RPMI7951 (cell line): ENCODE measurements around the gene ADCY7. TPM values are rescaled to one million over a fixed set of nuclear protein-coding genes. Genes with fewer than 3 reads are reported as not detected.

Experiments used
- DNase-seq: peaks from one replicate; pipeline ENCODE4 v3.0.0-alpha.2; 2012; ENCODE audit warnings: low read depth
- total RNA-seq: library from RNA; depleted of rRNA; stranded (reverse); fragments of >200 nt; shearing (Covaris generic); gene quantifications from 2 replicates; pipeline ENCODE4 v1.2.3, GENCODE V29; 2014

ADCY7 gene
- total RNA-seq, 1 experiment from 2014 or later: 24.6 TPM

DNA sequence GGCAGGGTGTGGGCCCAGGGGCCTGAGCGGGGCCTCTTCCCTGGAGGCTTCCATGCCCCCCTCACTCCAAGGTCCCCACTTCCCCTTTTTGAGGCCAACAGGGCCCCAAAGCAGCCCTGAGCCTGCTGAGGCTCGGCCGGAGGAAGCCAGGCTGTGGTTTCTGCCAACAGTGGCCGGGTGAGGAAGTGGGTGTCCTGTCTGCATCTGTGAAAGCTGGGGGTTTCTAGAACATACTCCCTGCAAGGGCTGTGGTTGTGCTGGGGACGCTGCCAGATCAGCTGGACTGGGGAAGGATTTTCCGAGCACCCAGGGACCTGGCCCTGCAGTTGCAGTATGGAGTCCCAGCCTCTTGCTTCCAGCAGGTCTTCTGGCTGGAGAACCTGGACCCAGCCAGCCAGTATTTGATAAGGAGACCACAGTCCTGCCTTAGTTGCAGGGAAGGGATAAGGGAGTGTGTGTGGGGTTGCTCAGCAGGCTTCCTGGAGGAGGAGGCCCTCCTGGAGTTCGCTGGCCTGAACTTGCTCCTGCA, 15.7 kb downstream of the ADCY7 start:
- peak; percentile 52 for DNase-seq

GRCh38 chr16:50282955-50283631, 16.7 kb downstream of the ADCY7 start:
- no peak for DNase-seq

GRCh38 chr16:50284131-50284911, 18.0 kb downstream of the ADCY7 start:
- DNase-seq: no peak

DNA sequence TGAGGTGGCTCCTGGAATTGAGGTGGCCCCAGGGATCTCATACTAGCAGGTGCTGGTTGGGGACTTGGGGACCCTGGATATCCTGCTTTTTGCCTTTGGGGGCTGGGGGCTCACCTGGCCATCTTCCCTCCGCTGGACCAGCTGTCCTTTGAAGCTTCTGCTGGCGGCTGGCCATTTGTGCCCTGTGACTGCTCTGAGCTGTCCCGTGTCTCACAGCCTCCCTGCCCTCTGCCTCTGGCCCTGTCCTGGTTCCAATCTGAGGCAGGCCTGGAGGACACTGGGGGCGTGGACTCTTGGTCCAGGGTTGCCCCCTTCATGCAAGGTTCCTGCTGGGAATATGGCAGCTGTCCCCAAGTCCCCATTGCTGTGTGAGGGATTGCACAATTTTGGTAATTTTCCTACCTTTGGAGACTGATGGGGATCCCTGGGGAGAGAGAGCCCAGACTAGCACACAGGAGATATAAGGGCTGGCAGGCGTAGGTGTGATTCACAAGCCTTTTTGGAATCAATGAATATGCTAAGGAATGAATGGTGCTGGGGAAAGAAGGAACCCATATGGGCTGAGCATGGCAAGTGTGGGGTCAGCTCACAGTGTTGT, 19.2 kb downstream of the ADCY7 start:
- no peak for DNase-seq

GRCh38 chr16:50286681-50287080, 20.3 kb downstream of the ADCY7 start:
- no peak for DNase-seq

DNA sequence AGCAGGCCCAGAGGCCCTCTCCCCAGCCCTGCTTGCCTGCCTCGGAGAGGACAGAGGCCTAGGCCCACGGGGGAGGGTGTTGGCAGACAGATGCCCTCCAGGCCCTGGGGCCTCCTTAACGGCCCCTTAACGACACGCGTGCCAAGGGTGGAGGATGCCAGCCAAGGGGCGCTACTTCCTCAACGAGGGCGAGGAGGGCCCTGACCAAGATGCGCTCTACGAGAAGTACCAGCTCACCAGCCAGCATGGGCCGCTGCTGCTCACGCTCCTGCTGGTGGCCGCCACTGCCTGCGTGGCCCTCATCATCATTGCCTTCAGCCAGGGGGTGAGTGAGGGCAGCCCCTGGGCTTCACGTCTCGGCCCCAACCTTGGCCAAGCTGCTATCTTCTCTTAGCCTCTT, 21.7 kb downstream of the ADCY7 start:
- DNase-seq: no peak

- no peak for DNase-seq
These were observed 22.6 kb downstream of the ADCY7 start for GRCh38 chr16:50288920-50289319.

DNA sequence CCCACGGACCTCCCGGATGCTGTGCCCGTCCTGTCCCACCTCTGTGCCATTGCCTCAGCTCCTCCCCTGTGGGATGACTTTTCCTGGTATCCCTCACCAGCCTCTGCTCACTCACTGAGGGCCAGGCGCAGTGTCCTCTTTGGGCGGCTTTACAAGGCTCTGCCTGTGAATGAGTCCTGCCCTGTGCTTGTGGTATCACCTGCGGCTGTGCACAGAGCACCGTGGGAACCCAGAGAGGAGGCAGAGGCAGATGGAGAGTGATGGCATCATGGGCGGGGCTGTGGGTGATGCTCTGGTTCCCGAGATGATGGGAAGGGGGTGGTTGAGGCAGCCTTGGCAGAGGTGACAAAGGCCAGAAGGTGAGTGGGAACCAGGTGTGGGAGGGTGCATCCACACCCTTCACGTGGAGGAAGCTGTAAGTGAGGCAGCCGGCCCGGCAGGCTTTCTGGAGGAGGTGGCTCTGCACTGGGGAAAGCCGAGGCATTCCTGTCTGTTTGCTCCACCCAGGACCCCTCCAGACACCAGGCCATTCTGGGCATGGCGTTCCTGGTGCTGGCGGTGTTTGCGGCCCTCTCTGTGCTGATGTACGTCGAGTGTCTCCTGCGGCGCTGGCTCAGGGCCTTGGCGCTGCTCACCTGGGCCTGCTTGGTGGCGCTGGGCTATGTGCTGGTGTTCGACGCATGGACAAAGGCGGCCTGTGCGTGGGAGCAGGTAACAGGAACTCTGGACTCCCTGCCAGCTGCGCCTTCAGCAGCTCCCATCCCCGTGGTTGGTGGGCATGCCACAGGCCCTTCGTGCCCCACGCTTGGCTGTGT, 23.8 kb downstream of the ADCY7 start:
- no peak for DNase-seq

GRCh38 chr16:50290856-50291255, 24.5 kb downstream of the ADCY7 start:
- no peak for DNase-seq

DNA sequence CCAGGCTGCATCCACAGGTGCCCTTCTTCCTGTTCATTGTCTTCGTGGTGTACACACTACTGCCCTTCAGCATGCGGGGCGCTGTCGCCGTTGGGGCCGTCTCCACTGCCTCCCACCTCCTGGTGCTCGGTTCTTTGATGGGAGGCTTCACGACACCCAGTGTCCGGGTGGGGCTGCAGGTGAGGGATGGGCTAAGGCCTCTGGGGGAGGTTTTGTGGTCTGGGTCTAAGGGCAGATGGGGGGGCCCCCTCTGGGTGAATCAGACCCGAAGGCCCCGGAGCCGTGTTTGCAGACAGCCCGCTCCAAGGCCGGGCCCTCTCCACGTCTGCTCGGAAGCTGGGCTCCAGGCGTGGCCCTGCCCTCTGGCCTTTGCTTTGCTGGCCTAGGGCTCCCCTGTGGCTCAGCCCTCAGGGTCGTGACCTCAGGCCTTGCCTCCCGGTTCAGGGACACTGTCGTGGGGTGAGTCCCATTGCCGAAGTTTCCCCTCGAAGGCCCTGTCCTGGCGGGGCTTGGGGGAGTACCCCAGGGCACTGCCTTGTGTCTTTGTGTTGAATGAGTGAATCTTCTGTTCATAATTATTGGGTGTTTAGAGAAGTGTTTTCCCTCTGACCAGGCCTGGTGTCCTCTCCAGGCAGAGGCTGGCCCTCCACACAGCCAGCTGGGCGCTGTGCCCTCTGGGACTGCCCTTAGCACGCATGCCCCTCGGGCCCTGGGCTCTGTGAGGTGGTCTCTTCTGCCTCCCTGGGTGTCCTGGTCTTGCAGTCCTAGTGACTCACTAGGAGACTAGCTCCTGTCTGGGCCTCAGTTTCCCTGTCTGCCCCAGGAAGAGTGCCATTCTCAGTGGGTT, 25.6 kb downstream of the ADCY7 start:
- no peak for DNase-seq

DNA sequence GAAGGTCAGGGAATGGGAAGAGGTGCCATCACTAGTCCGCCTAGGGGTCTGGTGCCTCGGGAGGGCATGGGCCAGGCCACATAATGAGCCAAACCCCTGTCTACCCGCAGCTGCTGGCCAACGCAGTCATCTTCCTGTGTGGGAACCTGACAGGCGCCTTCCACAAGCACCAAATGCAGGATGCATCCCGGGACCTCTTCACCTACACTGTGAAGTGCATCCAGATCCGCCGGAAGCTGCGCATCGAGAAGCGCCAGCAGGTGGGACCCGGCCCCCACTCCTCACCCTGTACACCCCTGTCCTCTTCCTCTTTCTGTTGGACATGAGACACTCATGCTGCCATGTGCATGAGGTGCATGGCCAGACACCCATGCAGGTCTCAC, 26.2 kb downstream of the ADCY7 start:
- no peak for DNase-seq

GRCh38 chr16:50293041-50293783, 26.9 kb downstream of the ADCY7 start:
- DNase-seq: no peak

DNA sequence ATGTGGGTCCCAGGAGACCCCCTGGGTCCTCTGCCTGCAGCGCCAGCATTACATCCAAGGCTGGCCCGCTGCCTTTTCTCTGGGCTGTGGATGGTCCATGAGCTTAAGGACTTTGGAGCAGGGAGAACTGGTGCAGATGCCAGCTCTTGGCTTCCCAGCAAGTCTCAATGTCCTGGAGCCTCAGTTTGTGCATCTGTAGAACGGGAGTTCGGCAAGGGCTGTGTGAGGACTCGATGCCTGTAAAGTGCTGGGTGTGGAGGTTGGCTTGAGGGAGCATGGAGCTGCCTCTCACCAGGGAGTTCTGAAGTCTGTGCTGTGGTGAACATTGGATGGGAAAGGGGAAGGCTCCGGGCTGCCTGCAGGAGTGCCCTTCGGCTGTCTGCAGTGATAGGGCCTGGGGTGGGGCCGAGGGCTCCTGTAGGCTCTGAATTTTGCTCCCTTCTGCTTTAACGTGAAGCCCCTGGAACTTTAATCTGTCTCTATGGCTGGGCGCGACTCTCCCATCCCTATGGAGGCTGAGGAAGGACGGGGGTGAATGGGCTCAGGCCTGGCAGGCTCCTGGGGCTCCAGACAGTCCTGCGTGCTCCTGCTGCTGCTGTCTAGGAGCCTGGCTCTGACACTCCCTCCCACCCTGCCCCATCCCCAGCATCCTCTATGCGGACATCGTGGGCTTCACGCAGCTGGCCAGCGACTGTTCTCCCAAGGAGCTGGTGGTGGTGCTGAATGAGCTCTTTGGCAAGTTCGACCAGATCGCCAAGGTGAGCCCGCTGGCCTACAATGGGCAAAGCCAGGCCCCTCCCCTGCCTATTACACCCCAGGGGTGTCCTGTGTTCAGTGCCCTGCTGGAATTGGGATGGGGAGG, 27.9 kb downstream of the ADCY7 start:
- no peak for DNase-seq

DNA sequence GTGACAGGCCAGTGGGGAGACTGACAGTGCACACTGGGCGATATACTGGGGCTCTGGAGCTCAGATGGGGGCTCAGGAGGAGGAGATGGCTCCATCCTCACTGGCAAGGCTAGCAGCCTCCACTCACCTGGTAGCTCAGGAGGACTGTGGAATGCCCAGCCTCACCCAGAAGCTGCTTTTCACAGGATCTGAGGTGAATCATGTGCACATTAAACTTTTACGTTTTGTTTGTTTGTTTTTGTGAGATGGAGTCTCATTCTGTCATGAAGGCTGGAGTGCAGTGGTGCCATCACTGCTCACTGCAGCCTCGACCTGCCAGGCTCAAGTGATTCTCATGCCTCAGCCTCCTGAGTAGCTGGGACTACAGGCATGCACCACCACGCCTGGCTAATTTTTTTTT, 28.6 kb downstream of the ADCY7 start:
- no peak for DNase-seq

GRCh38 chr16:50295541-50296132, 29.3 kb downstream of the ADCY7 start:
- no peak for DNase-seq

GRCh38 chr16:50296807-50297206, 30.5 kb downstream of the ADCY7 start:
- DNase-seq: no peak

- DNase-seq: no peak
These were observed 31.1 kb downstream of the ADCY7 start for GRCh38 chr16:50297301-50298074.

GRCh38 chr16:50298075-50298460, 31.7 kb downstream of the ADCY7 start:
- no peak for DNase-seq
